Cardiac fibroblast (primary cell): ENCODE data around the gene LCN6.

Source experiments
- DNase-seq, 2 donors: peaks; one replicate each; pipeline versions ENCODE4 v3.0.0 to v3.0.0-alpha.2; 2010; ENCODE audit warnings: low read depth in 2 of 2
- H3K4me3 ChIP-seq, 2 donors: replicated peaks in 1 of 2; 1 replicate in 1 of 2; 2 replicates in 1 of 2; pipeline ENCODE4 v1.5.1; 2011; ENCODE audit warnings: low read depth in 2 of 2, low read length in 2 of 2, mild to moderate bottlenecking in 2 of 2, moderate library complexity in 1 of 2
- TF ChIP-seq, protein P1 (sequence below): IDR thresholded peaks from one replicate; pipeline ENCODE4 v1.5.1; 2011; ENCODE audit warnings: low read depth, mild to moderate bottlenecking, low read length, inconsistent platforms

The LCN6 gene

GRCh38 chr9:136741883-136742571 is 6.3 kb downstream of the LCN6 start:
- H3K4me3 ChIP-seq = no peak overlapping the region
- TF ChIP-seq, protein P1, sequence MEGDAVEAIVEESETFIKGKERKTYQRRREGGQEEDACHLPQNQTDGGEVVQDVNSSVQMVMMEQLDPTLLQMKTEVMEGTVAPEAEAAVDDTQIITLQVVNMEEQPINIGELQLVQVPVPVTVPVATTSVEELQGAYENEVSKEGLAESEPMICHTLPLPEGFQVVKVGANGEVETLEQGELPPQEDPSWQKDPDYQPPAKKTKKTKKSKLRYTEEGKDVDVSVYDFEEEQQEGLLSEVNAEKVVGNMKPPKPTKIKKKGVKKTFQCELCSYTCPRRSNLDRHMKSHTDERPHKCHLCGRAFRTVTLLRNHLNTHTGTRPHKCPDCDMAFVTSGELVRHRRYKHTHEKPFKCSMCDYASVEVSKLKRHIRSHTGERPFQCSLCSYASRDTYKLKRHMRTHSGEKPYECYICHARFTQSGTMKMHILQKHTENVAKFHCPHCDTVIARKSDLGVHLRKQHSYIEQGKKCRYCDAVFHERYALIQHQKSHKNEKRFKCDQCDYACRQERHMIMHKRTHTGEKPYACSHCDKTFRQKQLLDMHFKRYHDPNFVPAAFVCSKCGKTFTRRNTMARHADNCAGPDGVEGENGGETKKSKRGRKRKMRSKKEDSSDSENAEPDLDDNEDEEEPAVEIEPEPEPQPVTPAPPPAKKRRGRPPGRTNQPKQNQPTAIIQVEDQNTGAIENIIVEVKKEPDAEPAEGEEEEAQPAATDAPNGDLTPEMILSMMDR = no peak
- DNase-seq = no peak

DNA sequence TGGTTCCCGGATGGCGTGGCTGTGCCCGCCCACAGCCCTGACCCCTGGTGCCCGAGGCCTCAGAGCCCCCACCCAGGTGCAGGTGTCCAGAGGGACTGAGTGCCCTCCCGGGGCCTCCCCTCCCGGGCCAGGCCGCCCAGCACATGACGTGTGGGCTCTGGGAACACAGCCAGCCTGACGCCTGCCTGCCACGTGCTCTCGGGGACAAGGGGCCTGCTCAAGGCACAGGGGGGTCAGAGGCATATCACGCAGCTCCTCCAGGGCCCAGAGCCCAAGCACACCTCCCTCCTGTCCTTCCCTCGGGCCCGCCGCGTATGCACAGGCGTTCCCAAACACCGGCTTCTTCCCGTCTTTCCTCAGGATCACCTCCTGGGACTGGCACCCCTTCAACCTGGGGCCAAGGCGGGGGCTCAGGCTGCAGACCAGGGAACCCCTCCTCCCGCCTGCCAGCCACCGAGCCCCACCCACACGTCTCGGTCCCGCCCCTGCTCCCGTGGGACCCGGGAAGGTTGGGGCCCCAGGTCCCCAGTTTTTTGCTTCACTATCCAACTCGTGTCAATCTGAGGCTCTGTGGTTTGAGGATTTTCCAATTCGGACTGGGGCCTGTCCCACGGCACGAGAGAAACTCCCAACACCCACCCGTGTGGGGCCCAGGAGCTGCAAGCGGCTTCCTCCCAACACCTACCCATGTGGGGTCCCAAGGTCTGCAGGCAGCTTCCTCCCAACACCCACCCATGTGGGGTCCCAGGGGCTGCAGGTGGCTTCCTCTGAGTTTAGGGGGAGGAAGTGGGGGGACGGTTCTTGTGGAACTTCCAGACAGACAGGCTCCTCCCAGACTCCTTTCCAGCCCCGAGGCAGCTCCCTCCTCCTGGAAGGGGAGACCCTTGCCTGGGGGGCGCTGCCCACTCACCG is 7.1 kb downstream of the LCN6 start:
- H3K4me3 ChIP-seq = no peak overlapping the region
- TF ChIP-seq, protein P1 = no peak
- DNase-seq = peak in 1 of 2 donors; percentile 55

GRCh38 chr9:136740491-136740890 is 7.8 kb downstream of the LCN6 start:
- no peak for DNase-seq
- H3K4me3 ChIP-seq = no peak overlapping the region
- TF ChIP-seq, protein P1 = no peak

DNA sequence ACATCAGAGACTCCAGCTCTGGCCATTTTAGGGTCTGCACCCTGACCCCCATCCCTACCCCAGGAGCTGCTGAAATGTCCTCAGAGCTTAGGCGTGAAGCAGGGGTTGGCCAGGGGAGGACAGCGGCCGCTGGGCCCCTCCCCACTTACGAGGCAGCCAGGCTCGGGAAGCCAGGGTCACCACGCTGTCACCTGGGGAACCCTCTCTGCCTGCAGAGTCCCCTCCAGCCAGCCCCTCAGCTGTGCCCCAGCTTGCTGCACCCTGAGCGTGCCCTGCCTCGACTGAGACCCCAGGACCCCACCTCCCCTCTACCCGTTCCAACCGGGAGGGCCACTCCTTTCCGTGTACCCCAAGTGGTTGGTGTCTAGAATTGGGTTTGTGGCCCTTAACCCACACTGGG is 8.3 kb downstream of the LCN6 start:
- TF ChIP-seq, protein P1 = no peak
- no peak overlapping the region for H3K4me3 ChIP-seq
- no peak for DNase-seq

DNA sequence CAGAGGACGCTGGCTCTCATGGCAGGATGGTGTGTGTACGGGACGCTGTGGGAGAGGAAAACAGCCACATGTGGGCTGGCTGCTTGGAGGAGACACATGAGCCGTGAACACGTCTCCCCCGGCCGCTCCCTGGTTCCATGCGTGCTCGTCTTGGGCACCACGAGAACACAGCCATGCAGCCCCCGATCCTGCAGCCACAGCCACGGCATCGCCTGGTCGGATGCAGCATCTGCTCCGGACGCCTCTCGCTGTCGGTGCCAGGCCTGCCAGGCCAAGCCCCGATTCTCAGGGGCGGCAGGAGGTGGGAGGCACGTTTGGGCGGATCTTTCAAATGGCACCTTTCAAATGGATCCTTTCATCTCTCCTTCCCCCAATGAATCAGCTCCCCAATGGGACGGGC is 8.8 kb downstream of the LCN6 start:
- no peak for DNase-seq
- H3K4me3 ChIP-seq = no peak overlapping the region
- TF ChIP-seq, protein P1 = no peak

- no peak for DNase-seq
- no peak overlapping the region for H3K4me3 ChIP-seq
- TF ChIP-seq, protein P1 = no peak
Observed at GRCh38 chr9:136738960-136739359, 9.4 kb downstream of the LCN6 start.
